ENCODE results near the gene SVOPL.
"Not testable (repeated sequence)": the region's sequence is repeated elsewhere in the genome, so short reads cannot be mapped to it uniquely, and the experiment has no call there.

Gene SVOPL

GRCh38 chr7:138700857-138701536 lies at the start of gene SVOPL:
TSS of gene SVOPL (minus strand) at chr7:138701362. CDS start at chr7:138679045, 22,317 bp downstream.
- no peak for DNase-seq

- no peak for DNase-seq
Measured at GRCh38 chr7:138750473-138750872, 49.3 kb upstream of the SVOPL start.

GRCh38 chr7:138749960-138750359 lies 48.8 kb upstream of the SVOPL start:
- DNase-seq: no peak

GRCh38 chr7:138748666-138749065 lies 47.5 kb upstream of the SVOPL start:
- no peak for DNase-seq

- no peak for DNase-seq
Measured at GRCh38 chr7:138746073-138746472, 44.9 kb upstream of the SVOPL start.

GRCh38 chr7:138745189-138745588 lies 44.0 kb upstream of the SVOPL start:
- no peak for DNase-seq

GRCh38 chr7:138741453-138741735 lies 40.2 kb upstream of the SVOPL start:
- DNase-seq: no peak

GRCh38 chr7:138739859-138740258 lies 38.7 kb upstream of the SVOPL start:
- no peak for DNase-seq

GRCh38 chr7:138738551-138739335 lies 37.6 kb upstream of the SVOPL start:
- DNase-seq: peak; percentile 83 to 87

- no peak for DNase-seq
Measured at GRCh38 chr7:138738114-138738513, 37.0 kb upstream of the SVOPL start.

GRCh38 chr7:138735399-138735798 lies 34.2 kb upstream of the SVOPL start:
- no peak for DNase-seq

- DNase-seq: not testable (repeated sequence)
Measured at GRCh38 chr7:138731733-138732132, 30.6 kb upstream of the SVOPL start.

GRCh38 chr7:138729444-138729843 lies 28.3 kb upstream of the SVOPL start:
- no peak for DNase-seq

GRCh38 chr7:138727336-138728099 lies 26.4 kb upstream of the SVOPL start:
- DNase-seq: no peak

- peak in 1 of 2 donors; percentile 12 for DNase-seq
Measured at GRCh38 chr7:138726288-138726687, 25.1 kb upstream of the SVOPL start.

- no peak for DNase-seq
Measured at GRCh38 chr7:138720286-138720685, 19.1 kb upstream of the SVOPL start.

- no peak for DNase-seq
Measured at GRCh38 chr7:138716889-138717288, 15.7 kb upstream of the SVOPL start.

GRCh38 chr7:138713191-138713590 lies 12.0 kb upstream of the SVOPL start:
- no peak for DNase-seq

GRCh38 chr7:138712652-138713051 lies 11.5 kb upstream of the SVOPL start:
- DNase-seq: no peak

GRCh38 chr7:138710536-138711385 lies 9.6 kb upstream of the SVOPL start:
- DNase-seq: no peak

- DNase-seq: no peak
Measured at GRCh38 chr7:138705167-138705566, 4.0 kb upstream of the SVOPL start.

- no peak for DNase-seq
Measured at GRCh38 chr7:138701537-138701923, 368 bp upstream of the SVOPL start.

- DNase-seq: no peak
Measured at GRCh38 chr7:138699661-138700060, 1.5 kb downstream of the SVOPL start.
